Dendritic cell treated with granulocyte-macrophage colony-stimulating factor and Interleukin-4, amounts not matched to agents 40 ng/mL and 50 ng/mL, for 4 days (primary cell): ENCODE data around the gene JAK3.

Experiments used
- H3K27ac Mint-ChIP-seq: one replicate; pipeline ENCODE4 v1.8.0; 2022; ENCODE audit warnings: mild to moderate bottlenecking, mixed read lengths
- H3K27me3 Mint-ChIP-seq: one replicate; pipeline ENCODE4 v1.8.0; 2022; ENCODE audit warnings: mild to moderate bottlenecking, mixed read lengths
- H3K36me3 Mint-ChIP-seq: one replicate; pipeline ENCODE4 v1.8.0; 2022; ENCODE audit warnings: low read depth, mixed read lengths
- H3K4me1 Mint-ChIP-seq: one replicate; pipeline ENCODE4 v1.8.0; 2022; ENCODE audit warnings: low read depth, mixed read lengths
- H3K4me3 Mint-ChIP-seq: one replicate; pipeline ENCODE4 v1.8.0; 2022; ENCODE audit warnings: mild to moderate bottlenecking, moderate library complexity, mixed read lengths
- H3K9me3 Mint-ChIP-seq: one replicate; pipeline ENCODE4 v1.8.0; 2022; ENCODE audit warnings: mixed read lengths
- intact Hi-C: fragments of 100-400 bp; cut with micrococcal nuclease; formaldehyde crosslinking; loops from one replicate; pipeline ENCODE4 v1.15.0; 2022

Gene JAK3

GRCh38 chr19:17840019-17840418 lies 7.8 kb downstream of the JAK3 start:
- Mint-ChIP-seq H3K27ac (no peak overlapping the region), H3K4me1 (peaks cover 21% of the 10 kb centered on the region), H3K36me3 (peaks cover 86% of the 10 kb centered on the region), H3K27me3 (no peaks in the 10 kb centered on the region), H3K4me3 (no peak overlapping the region), H3K9me3 (no peaks in the 10 kb centered on the region)
- intact Hi-C loops: no loop called here

- Mint-ChIP-seq H3K4me3 (no peak overlapping the region), H3K27ac (no peak overlapping the region), H3K27me3 (no peaks in the 10 kb centered on the region), H3K4me1 (peaks cover under 1% of the 10 kb centered on the region), H3K36me3 (peaks cover 85% of the 10 kb centered on the region), H3K9me3 (no peaks in the 10 kb centered on the region)
- intact Hi-C loops: no loop called here
Observed at GRCh38 chr19:17837972-17838371, 9.8 kb downstream of the JAK3 start.

GRCh38 chr19:17836530-17836929 lies 11.3 kb downstream of the JAK3 start:
- peaks cover 88% of the 10 kb centered on the region for H3K36me3 Mint-ChIP-seq
- H3K27ac Mint-ChIP-seq: no peak overlapping the region
- no peak overlapping the region for H3K4me3 Mint-ChIP-seq
- intact Hi-C loops: no loop called here
- no peaks in the 10 kb centered on the region for H3K27me3 Mint-ChIP-seq
- H3K9me3 Mint-ChIP-seq: no peaks in the 10 kb centered on the region
- no peaks in the 10 kb centered on the region for H3K4me1 Mint-ChIP-seq

GRCh38 chr19:17835182-17836006 lies 12.4 kb downstream of the JAK3 start:
- Mint-ChIP-seq H3K4me3 (no peak overlapping the region), H3K36me3 (peaks cover 88% of the 10 kb centered on the region), H3K4me1 (no peaks in the 10 kb centered on the region), H3K9me3 (no peaks in the 10 kb centered on the region), H3K27me3 (no peaks in the 10 kb centered on the region), H3K27ac (no peak overlapping the region)
- intact Hi-C loops: no loop called here

- no peaks in the 10 kb centered on the region for H3K9me3 Mint-ChIP-seq
- no peaks in the 10 kb centered on the region for H3K27me3 Mint-ChIP-seq
- no peak overlapping the region for H3K27ac Mint-ChIP-seq
- no peak overlapping the region for H3K4me3 Mint-ChIP-seq
- intact Hi-C loops: no loop called here
- H3K4me1 Mint-ChIP-seq: no peaks in the 10 kb centered on the region
- H3K36me3 Mint-ChIP-seq: peaks cover 88% of the 10 kb centered on the region
Observed at GRCh38 chr19:17834350-17835181, 13.2 kb downstream of the JAK3 start.

GRCh38 chr19:17832443-17833208 lies 15.2 kb downstream of the JAK3 start:
- H3K27me3 Mint-ChIP-seq: no peaks in the 10 kb centered on the region
- H3K27ac Mint-ChIP-seq: no peak overlapping the region
- peaks cover 70% of the 10 kb centered on the region for H3K36me3 Mint-ChIP-seq
- H3K4me3 Mint-ChIP-seq: no peak overlapping the region
- no peaks in the 10 kb centered on the region for H3K9me3 Mint-ChIP-seq
- peaks cover 7% of the 10 kb centered on the region for H3K4me1 Mint-ChIP-seq
- intact Hi-C loops: no loop called here

- Mint-ChIP-seq H3K27ac (no peak overlapping the region), H3K4me1 (peaks cover 8% of the 10 kb centered on the region), H3K36me3 (peaks cover 60% of the 10 kb centered on the region), H3K4me3 (no peak overlapping the region), H3K27me3 (no peaks in the 10 kb centered on the region), H3K9me3 (no peaks in the 10 kb centered on the region)
- intact Hi-C loops: no loop called here
Observed at GRCh38 chr19:17831419-17831888, 16.3 kb downstream of the JAK3 start.

GRCh38 chr19:17830567-17831418 lies 17.0 kb downstream of the JAK3 start:
- Mint-ChIP-seq H3K27ac (no peak overlapping the region), H3K36me3 (peaks cover 53% of the 10 kb centered on the region), H3K4me3 (no peak overlapping the region), H3K4me1 (peaks cover 8% of the 10 kb centered on the region), H3K27me3 (no peaks in the 10 kb centered on the region), H3K9me3 (no peaks in the 10 kb centered on the region)
- intact Hi-C loops: no loop called here

GRCh38 chr19:17829855-17830566 lies 17.8 kb downstream of the JAK3 start:
- H3K4me3 Mint-ChIP-seq: no peak overlapping the region
- no peaks in the 10 kb centered on the region for H3K27me3 Mint-ChIP-seq
- no peak overlapping the region for H3K27ac Mint-ChIP-seq
- intact Hi-C loops: no loop called here
- peaks cover 8% of the 10 kb centered on the region for H3K4me1 Mint-ChIP-seq
- peaks cover 45% of the 10 kb centered on the region for H3K36me3 Mint-ChIP-seq
- no peaks in the 10 kb centered on the region for H3K9me3 Mint-ChIP-seq

GRCh38 chr19:17826508-17827056 lies 21.2 kb downstream of the JAK3 start:
- Mint-ChIP-seq H3K9me3 (no peaks in the 10 kb centered on the region), H3K36me3 (peaks cover 22% of the 10 kb centered on the region), H3K4me3 (no peak overlapping the region), H3K27ac (no peak overlapping the region), H3K4me1 (peaks cover 8% of the 10 kb centered on the region), H3K27me3 (peaks cover 8% of the 10 kb centered on the region)
- intact Hi-C loops: no loop called here

- Mint-ChIP-seq H3K4me3 (no peak overlapping the region), H3K9me3 (no peaks in the 10 kb centered on the region), H3K27ac (no peak overlapping the region), H3K4me1 (peaks cover 8% of the 10 kb centered on the region), H3K36me3 (no peaks in the 10 kb centered on the region), H3K27me3 (peaks cover 12% of the 10 kb centered on the region)
- intact Hi-C loops: no loop called here
Observed at GRCh38 chr19:17824339-17824738, 23.4 kb downstream of the JAK3 start.

GRCh38 chr19:17821190-17821589 lies 26.6 kb downstream of the JAK3 start, which contains the start of gene INSL3:
TSS of gene INSL3 (minus strand) at chr19:17821519. CDS start at chr19:17821506, 13 bp downstream.
- H3K4me3 Mint-ChIP-seq: no peak within 1 kb of the TSS
- no peaks in the 10 kb centered on the region for H3K36me3 Mint-ChIP-seq
- no peaks in the 10 kb centered on the region for H3K9me3 Mint-ChIP-seq
- no peaks in the 10 kb centered on the region for H3K4me1 Mint-ChIP-seq
- H3K27me3 Mint-ChIP-seq: peaks cover 12% of the 10 kb centered on the region
- intact Hi-C loops: no loop called here
- no peak within 1 kb of the TSS for H3K27ac Mint-ChIP-seq
